Psoas muscle (tissue), 8 donors: ENCODE results near the gene SLC4A9. TPM values are rescaled to one million over a fixed set of nuclear protein-coding genes. Genes with fewer than 3 reads are reported as not detected.

Experiments used
- ATAC-seq, 4 donors: fragments of 200-7000 bp; cut with Tn5 transposase; one replicate each; pipeline ENCODE4 v1.9.1; 2020; ENCODE audit warnings: moderate library complexity in 3 of 4, mild to moderate bottlenecking in 2 of 4
- DNase-seq, 2 donors: peaks; one replicate each; pipeline ENCODE4 v3.0.0-alpha.2; 2020
- H3K27ac ChIP-seq: fragments of 200-600 bp; one replicate; pipeline ENCODE4 v1.8.0; 2022
- H3K27me3 ChIP-seq, 3 donors: fragments of 200-600 bp in 1 of 3; one replicate each; pipeline versions ENCODE4 v1.6.1 to v1.8.0; 2013 to 2022; ENCODE audit warnings: low read length in 2 of 3, mild to moderate bottlenecking in 2 of 3, moderate library complexity in 1 of 3; ENCODE audit not compliant: insufficient read depth in 3 of 3
- H3K36me3 ChIP-seq, 2 donors: fragments of 200-600 bp in 1 of 2; one replicate each; pipeline versions ENCODE4 v1.6.1 to v1.8.0; 2013 to 2022; ENCODE audit warnings: low read depth in 1 of 2, mild to moderate bottlenecking in 1 of 2, moderate library complexity in 1 of 2; ENCODE audit not compliant: insufficient read depth in 1 of 2
- H3K4me1 ChIP-seq: fragments of 200-600 bp; one replicate; pipeline ENCODE4 v1.8.0; 2022
- H3K4me3 ChIP-seq: fragments of 200-600 bp; one replicate; pipeline ENCODE4 v1.8.0; 2022; ENCODE audit warnings: mild to moderate bottlenecking
- H3K9me3 ChIP-seq: fragments of 200-600 bp; one replicate; pipeline ENCODE4 v1.8.0; 2022
- CTCF ChIP-seq: fragments of 200-600 bp; IDR thresholded peaks from one replicate; pipeline ENCODE4 v1.8.0; 2022; ENCODE audit warnings: antibody characterized with exemption
- WGBS, 3 donors: extraction: QIAGEN DNeasy Blood & Tissue Kit; methylation state at CpG; one replicate each; pipeline versions ENCODE4 v1.1.6 to v1.1.7; 2013; 5-methylcytosine and 5-hydroxymethylcytosine counted together
- intact Hi-C, 2 donors: fragments of 100-400 bp; cut with DNase I; formaldehyde crosslinking; loops; one replicate each; pipeline versions ENCODE4 v1.11.0 to v1.14.2; 2022
- polyA plus RNA-seq, 3 donors: library from polyadenylated mRNA; stranded (reverse); fragments of 200-250 nt; gene quantifications; one replicate each; pipeline ENCODE4 v1.2.3, GENCODE V29; 2013
- total RNA-seq, 4 donors: library from RNA; stranded (reverse); fragmentation: NEBNext Ultra II Directional in 2 of 4; extraction: Animal tissue kit (Norgen Biotek cat#: 25700) in 2 of 4; gene quantifications; one replicate each; pipeline versions ENCODE4 v1.2.1 to v1.2.4, GENCODE V29; 2021 to 2023
- donor health status: healthy with polysubstance abuse.
- donor health status: DM: no; HTN: no; CAD: no; lungs with moderate emphysema.
- donor health status: Bipolar disorder and iron deficiency.
- donor health status: healthy.
- donor health status: DM: yes; HTN: yes; CAD: no.
- donor health status: DM: no; HTN: no; CAD: no.
- donor health status: DM: no; HTN: no; CAD: no.
- donor health status: DM: yes; HTN: yes; CAD: no.

The SLC4A9 gene
- total and polyA plus RNA-seq, 7 donors, result 0.09 TPM; not detected in 6

GRCh38 chr5:140356853-140357725 is 2.9 kb upstream of the SLC4A9 start:
- peak in 1 of 4 donors; percentile 7 for ATAC-seq
- no peak for TF ChIP-seq CTCF
- DNase-seq, result no peak
- no peak overlapping the region for H3K4me3 ChIP-seq
- WGBS, 3 donors, result 36 to 42% (median 40%) methylated on average over 10 of the region's 10 CpGs
- peaks cover 5% of the 10 kb centered on the region for H3K4me1 ChIP-seq
- H3K9me3 ChIP-seq, result no peaks in the 10 kb centered on the region
- intact Hi-C loops, result loop anchor here (1.0 to 10.0 kb wide), 3 partner anchors 112 to 282 kb away; no protein-coding TSS in a partner anchor
- H3K27ac ChIP-seq, result no peak overlapping the region
- H3K27me3 ChIP-seq, result no peaks in the 10 kb centered on the region
- no peaks in the 10 kb centered on the region for H3K36me3 ChIP-seq

- peak; percentile 82 to 88 for DNase-seq
- Histone ChIP-seq H3K9me3 (no peaks in the 10 kb centered on the region), H3K36me3 (no peaks in the 10 kb centered on the region), H3K27me3 (no peaks in the 10 kb centered on the region), H3K4me3 (peak overlapping the region; percentile 48), H3K27ac (no peak overlapping the region), H3K4me1 (peaks cover 5% of the 10 kb centered on the region)
- TF ChIP-seq CTCF, result peak; percentile 88
- intact Hi-C loops, result loop anchor here (1.0 to 10.0 kb wide), 3 partner anchors 113 to 283 kb away; no protein-coding TSS in a partner anchor
- peak; percentile 94 to 97 (median 94) for ATAC-seq
- 0 to 1% (median 1%) methylated on average over 18 of the region's 18 CpGs for WGBS, 3 donors
Observed at GRCh38 chr5:140357726-140358093, 2.3 kb upstream of the SLC4A9 start.

- intact Hi-C loops, result loop anchor here in 1 of 2 donors (10.0 kb wide), 1 partner anchor 284 kb away; no protein-coding TSS in a partner anchor
- no peaks in the 10 kb centered on the region for H3K36me3 ChIP-seq
- H3K27ac ChIP-seq, result no peak overlapping the region
- ATAC-seq, result no peak
- peak; percentile 24 for TF ChIP-seq CTCF
- DNase-seq, result no peak
- no peaks in the 10 kb centered on the region for H3K9me3 ChIP-seq
- no peaks in the 10 kb centered on the region for H3K27me3 ChIP-seq
- no peak overlapping the region for H3K4me3 ChIP-seq
- WGBS, 3 donors, result 54 to 79% (median 70%) methylated on average over 4 of the region's 4 CpGs
- H3K4me1 ChIP-seq, result peaks cover 5% of the 10 kb centered on the region
Observed at GRCh38 chr5:140358738-140359310, 1.2 kb upstream of the SLC4A9 start.

- Histone ChIP-seq H3K27me3 (no peaks in the 10 kb centered on the region), H3K4me1 (peaks cover 5% of the 10 kb centered on the region), H3K9me3 (no peaks in the 10 kb centered on the region), H3K27ac (no peak overlapping the region), H3K4me3 (no peak overlapping the region), H3K36me3 (no peaks in the 10 kb centered on the region)
- 72 to 81% (median 80%) methylated on average over 7 of the region's 7 CpGs for WGBS, 3 donors
- ATAC-seq (no peak), DNase-seq (no peak)
- no peak for TF ChIP-seq CTCF
- intact Hi-C loops, result no loop called here
Observed at GRCh38 chr5:140360681-140361479, 886 bp downstream of the SLC4A9 start.
